Hepatocyte (in vitro differentiated cells): ENCODE measurements around the gene CDCP1. TPM values are rescaled to one million over a fixed set of nuclear protein-coding genes. Genes with fewer than 3 reads are reported as not detected.

Experiments used
- DNase-seq: peaks from one replicate; pipeline ENCODE4 v3.0.0-alpha.2; 2016; ENCODE audit warnings: low spot score
- H2AFZ ChIP-seq: fragments of 200-600 bp; sonication (generic); 2 replicates; pipeline ENCODE4 v1.6.0; 2016; ENCODE audit warnings: antibody characterized with exemption, mild to moderate bottlenecking
- H3K27ac ChIP-seq: fragments of 200-600 bp; sonication (generic); 2 replicates; pipeline ENCODE4 v1.5.1; 2016; ENCODE audit warnings: mild to moderate bottlenecking
- H3K27me3 ChIP-seq: fragments of 200-600 bp; sonication (generic); 2 replicates; pipeline ENCODE4 v1.6.1; 2016
- H3K36me3 ChIP-seq: fragments of 200-600 bp; sonication (generic); replicated peaks from 2 replicates; pipeline ENCODE4 v1.5.1; 2016; ENCODE audit warnings: low read depth; ENCODE audit not compliant: insufficient read depth
- H3K4me1 ChIP-seq: fragments of 200-600 bp; sonication (generic); 2 replicates; pipeline ENCODE4 v1.5.1; 2016; ENCODE audit warnings: mild to moderate bottlenecking, moderate library complexity; ENCODE audit not compliant: insufficient read depth
- H3K4me2 ChIP-seq: fragments of 200-600 bp; sonication (generic); 2 replicates; pipeline ENCODE4 v1.6.0; 2016
- H3K4me3 ChIP-seq: fragments of 200-600 bp; sonication (generic); 2 replicates; pipeline ENCODE4 v1.5.1; 2016; ENCODE audit warnings: mild to moderate bottlenecking
- H3K79me2 ChIP-seq: fragments of 200-600 bp; sonication (generic); 2 replicates; pipeline ENCODE4 v1.6.0; 2017; ENCODE audit warnings: mild to moderate bottlenecking
- H3K9me2 ChIP-seq: fragments of 200-600 bp; sonication (generic); replicated peaks from 2 replicates; pipeline ENCODE4 v1.6.0; 2017; ENCODE audit warnings: mild to moderate bottlenecking; ENCODE audit not compliant: insufficient read depth
- H3K9me3 ChIP-seq: fragments of 200-600 bp; sonication (generic); 2 replicates; pipeline ENCODE4 v1.5.1; 2016; ENCODE audit warnings: low read depth, mild to moderate bottlenecking
- H4K20me1 ChIP-seq: fragments of 200-600 bp; sonication (generic); 2 replicates; pipeline ENCODE4 v1.6.0; 2016; ENCODE audit warnings: mild to moderate bottlenecking; ENCODE audit not compliant: insufficient read depth, poor library complexity, severe bottlenecking
- CTCF ChIP-seq: fragments of 200-600 bp; sonication (generic); IDR thresholded peaks from 2 replicates; pipeline ENCODE4 v1.5.1; 2016; ENCODE audit warnings: antibody characterized with exemption, mild to moderate bottlenecking; ENCODE audit not compliant: poor library complexity
- EZH2 ChIP-seq: fragments of 200-600 bp; sonication (generic); IDR thresholded peaks from 2 replicates; pipeline ENCODE4 v1.6.1; 2016; ENCODE audit warnings: antibody characterized with exemption, mild to moderate bottlenecking, borderline replicate concordance
- EZH2phosphoT487 ChIP-seq: fragments of 200-600 bp; sonication (generic); IDR thresholded peaks from one replicate; pipeline ENCODE4 v1.6.1; 2018; ENCODE audit warnings: antibody characterized with exemption, mild to moderate bottlenecking, low read depth, moderate library complexity; ENCODE audit not compliant: unreplicated experiment, severe bottlenecking
- WGBS: methylation state at CpG from one replicate; pipeline ENCODE4 v1.1.6; 2016; ENCODE audit warnings: low lambda C conversion rate; ENCODE audit errors: missing lambda C conversion rate; 5-methylcytosine and 5-hydroxymethylcytosine counted together
- polyA plus RNA-seq: library from polyadenylated mRNA; unstranded; fragments of >200 nt; fragmentation: Nextera tagmentation; extraction: Ambion mirVana; gene quantifications from 2 replicates; pipeline ENCODE4 v1.2.1, GENCODE V29; 2016
- total RNA-seq: library from RNA; depleted of rRNA; stranded (reverse); fragments of >200 nt; gene quantifications from 2 replicates; pipeline ENCODE4 v1.2.3, GENCODE V29; 2014

Gene CDCP1
- total and polyA plus RNA-seq, 2 experiments from 2014 or later: 4.8 to 7.0 TPM

- Histone ChIP-seq H4K20me1 (no peaks in the 10 kb centered on the region), H3K4me2 (no peak overlapping the region), H3K9me3 (no peaks in the 10 kb centered on the region), H3K4me3 (no peak overlapping the region), H3K27me3 (no peaks in the 10 kb centered on the region), H2AFZ (no peak overlapping the region), H3K9me2 (no peaks in the 10 kb centered on the region), H3K4me1 (no peaks in the 10 kb centered on the region), H3K36me3 (no peaks in the 10 kb centered on the region), H3K79me2 (no peaks in the 10 kb centered on the region), H3K27ac (peak overlapping the region; percentile 2)
- TF ChIP-seq EZH2 (no peak), CTCF (no peak), EZH2phosphoT487 (no peak)
- no peak for DNase-seq
- WGBS: 68% methylated on average over 12 of the region's 12 CpGs
Observed at GRCh38 chr3:45064512-45065372, 81.4 kb downstream of the CDCP1 start.

GRCh38 chr3:45062697-45063070, 83.5 kb downstream of the CDCP1 start:
- Histone ChIP-seq H3K79me2 (no peaks in the 10 kb centered on the region), H3K9me2 (no peaks in the 10 kb centered on the region), H3K4me2 (no peak overlapping the region), H3K4me3 (no peak overlapping the region), H3K4me1 (no peaks in the 10 kb centered on the region), H4K20me1 (no peaks in the 10 kb centered on the region), H3K27ac (peak overlapping the region; percentile 23), H2AFZ (no peak overlapping the region), H3K27me3 (no peaks in the 10 kb centered on the region), H3K36me3 (no peaks in the 10 kb centered on the region), H3K9me3 (no peaks in the 10 kb centered on the region)
- 100% methylated on average over 1 of the region's 1 CpG for WGBS
- TF ChIP-seq EZH2phosphoT487: no peak
- no peak for TF ChIP-seq CTCF
- no peak for TF ChIP-seq EZH2
- no peak for DNase-seq

GRCh38 chr3:45060165-45060892, 85.8 kb downstream of the CDCP1 start:
- TF ChIP-seq EZH2 (no peak), EZH2phosphoT487 (no peak), CTCF (no peak)
- Histone ChIP-seq H4K20me1 (no peaks in the 10 kb centered on the region), H3K27me3 (no peaks in the 10 kb centered on the region), H3K36me3 (no peaks in the 10 kb centered on the region), H2AFZ (no peak overlapping the region), H3K4me2 (no peak overlapping the region), H3K9me2 (no peaks in the 10 kb centered on the region), H3K79me2 (no peaks in the 10 kb centered on the region), H3K4me3 (no peak overlapping the region), H3K27ac (no peak overlapping the region), H3K4me1 (peaks cover 8% of the 10 kb centered on the region), H3K9me3 (no peaks in the 10 kb centered on the region)
- WGBS: 62% methylated on average over 4 of the region's 4 CpGs
- no peak for DNase-seq
